Fibroblast of upper back skin (primary cell): ENCODE data around the gene FBXL2.

Source experiments
- DNase-seq: peaks from one replicate; pipeline ENCODE4 v3.0.0-alpha.2; 2013

The FBXL2 gene

GRCh38 chr3:33277193-33277882 lies at the start of gene FBXL2:
Gene FBXL2 (plus strand): TSS chr3:33277442. CDS start chr3:33277513, 71 bp downstream.
- peak; percentile 47 for DNase-seq

GRCh38 chr3:33229066-33229465 lies 48.2 kb upstream of the FBXL2 start:
- no peak for DNase-seq

GRCh38 chr3:33229947-33230346 lies 47.3 kb upstream of the FBXL2 start:
- DNase-seq, result no peak

- no peak for DNase-seq
These were observed 45.3 kb upstream of the FBXL2 start for GRCh38 chr3:33231756-33232465.

GRCh38 chr3:33233884-33234283 lies 43.4 kb upstream of the FBXL2 start:
- DNase-seq, result no peak

GRCh38 chr3:33236005-33236404 lies 41.2 kb upstream of the FBXL2 start:
- DNase-seq, result no peak

GRCh38 chr3:33237439-33237838 lies 39.8 kb upstream of the FBXL2 start:
- no peak for DNase-seq

- no peak for DNase-seq
These were observed 38.3 kb upstream of the FBXL2 start for GRCh38 chr3:33238923-33239322.

GRCh38 chr3:33240261-33240660 lies 37.0 kb upstream of the FBXL2 start:
- DNase-seq, result no peak

GRCh38 chr3:33246786-33247185 lies 30.5 kb upstream of the FBXL2 start:
- no peak for DNase-seq

- peak; percentile 13 for DNase-seq
These were observed 26.5 kb upstream of the FBXL2 start for GRCh38 chr3:33250712-33251111.

- no peak for DNase-seq
These were observed 21.0 kb upstream of the FBXL2 start for GRCh38 chr3:33256249-33256648.

- DNase-seq, result no peak
These were observed 17.1 kb upstream of the FBXL2 start for GRCh38 chr3:33260104-33260503.

GRCh38 chr3:33269385-33269784 lies 7.9 kb upstream of the FBXL2 start:
- DNase-seq, result no peak

- no peak for DNase-seq
These were observed 5.9 kb upstream of the FBXL2 start for GRCh38 chr3:33271324-33271723.

GRCh38 chr3:33273628-33274027 lies 3.6 kb upstream of the FBXL2 start:
- no peak for DNase-seq

- peak; percentile 0 for DNase-seq
These were observed 921 bp downstream of the FBXL2 start for GRCh38 chr3:33278163-33278562.

- DNase-seq, result no peak
These were observed 10.5 kb downstream of the FBXL2 start for GRCh38 chr3:33287672-33288282.

- peak; percentile 93 for DNase-seq
These were observed 22.3 kb downstream of the FBXL2 start for GRCh38 chr3:33299395-33300081.

- DNase-seq, result no peak
These were observed 35.1 kb downstream of the FBXL2 start for GRCh38 chr3:33312361-33312760.

GRCh38 chr3:33313331-33313730 lies 36.1 kb downstream of the FBXL2 start:
- no peak for DNase-seq

- DNase-seq, result no peak
These were observed 37.8 kb downstream of the FBXL2 start for GRCh38 chr3:33314993-33315392.

GRCh38 chr3:33315826-33316225 lies 38.6 kb downstream of the FBXL2 start:
- peak; percentile 14 for DNase-seq
